Heart left ventricle (tissue), 16 donors: Measurements from ENCODE around the gene FARP1. TPM values are rescaled to one million over a fixed set of nuclear protein-coding genes. Genes with fewer than 3 reads are reported as not detected.

Experiments
- ATAC-seq, 4 donors: fragments of 200-7000 bp; cut with Tn5 transposase; one replicate each; pipeline ENCODE4 v1.9.1; 2020 to 2022; ENCODE audit warnings: moderate library complexity in 4 of 4, mild to moderate bottlenecking in 3 of 4, moderate number of reproducible peaks in 1 of 4
- DNase-seq, 5 donors: peaks; one replicate each; pipeline ENCODE4 v3.0.0-alpha.2; 2020
- H3K27ac ChIP-seq, 12 donors: fragments of 200-600 bp; sonication (generic) in 4 of 12; one replicate each; pipeline versions ENCODE4 v1.5.0 to v1.8.0; 2016 to 2022; ENCODE audit warnings: mild to moderate bottlenecking in 2 of 12
- H3K27me3 ChIP-seq, 9 donors: fragments of 200-600 bp; sonication (generic) in 2 of 9; one replicate each; pipeline versions ENCODE4 v1.5.1 to v1.8.0; 2016 to 2022; ENCODE audit warnings: mild to moderate bottlenecking in 3 of 9
- H3K36me3 ChIP-seq, 9 donors: fragments of 200-600 bp; sonication (generic) in 2 of 9; one replicate each; pipeline versions ENCODE4 v1.5.0 to v1.8.0; 2018 to 2022; ENCODE audit warnings: mild to moderate bottlenecking in 2 of 9
- H3K4me1 ChIP-seq, 12 donors: fragments of 200-600 bp; sonication (generic) in 4 of 12; one replicate each; pipeline versions ENCODE4 v1.5.0 to v1.8.0; 2016 to 2022; ENCODE audit warnings: mild to moderate bottlenecking in 3 of 12
- H3K4me3 ChIP-seq, 12 donors: fragments of 200-600 bp; sonication (generic) in 4 of 12; one replicate each; pipeline versions ENCODE4 v1.5.0 to v1.8.0; 2017 to 2022; ENCODE audit warnings: mild to moderate bottlenecking in 9 of 12, moderate library complexity in 4 of 12
- H3K9me3 ChIP-seq, 12 donors: fragments of 200-600 bp; sonication (generic) in 4 of 12; one replicate each; pipeline versions ENCODE4 v1.5.0 to v1.8.0; 2016 to 2022; ENCODE audit warnings: mild to moderate bottlenecking in 1 of 12
- CTCF ChIP-seq, 12 donors: fragments of 200-600 bp; sonication (generic) in 4 of 12; IDR thresholded peaks; one replicate each; pipeline versions ENCODE4 v1.5.0 to v1.8.0; 2018 to 2022; ENCODE audit warnings: antibody characterized with exemption in 12 of 12, mild to moderate bottlenecking in 5 of 12
- POLR2A ChIP-seq, 2 donors: fragments of 450-650 bp; IDR thresholded peaks; one replicate each; pipeline ENCODE4 v1.6.1; 2017; ENCODE audit warnings: antibody characterized with exemption in 2 of 2, mild to moderate bottlenecking in 2 of 2, moderate library complexity in 2 of 2
- WGBS, 4 donors: extraction: QIAGEN DNeasy Blood & Tissue Kit in 2 of 4; methylation state at CpG; one replicate each; pipeline versions ENCODE4 v1.1.5 to v1.1.7; 2013 to 2018; 5-methylcytosine and 5-hydroxymethylcytosine counted together
- intact Hi-C, 10 donors: fragments of 100-400 bp; cut with DNase I; formaldehyde crosslinking; loops; one replicate each; pipeline versions ENCODE4 v1.11.1 to v1.14.2; 2022
- polyA plus RNA-seq, 2 donors: library from polyadenylated mRNA; stranded (reverse); fragments of 200-250 nt; gene quantifications; one replicate each; pipeline ENCODE4 v1.2.3, GENCODE V29; 2013
- total RNA-seq, 9 donors: library from RNA; depleted of rRNA in 2 of 9; stranded (reverse); fragments of >200 nt in 2 of 9; fragmentation: NEBNext Ultra II Directional in 3 of 9; extraction: Animal tissue kit (Norgen Biotek cat#: 25700) in 3 of 9; gene quantifications; one replicate each; pipeline versions ENCODE4 v1.1.0 to v1.2.4, GENCODE V29; 2016 to 2023
- donor health status: ischemic (EF 13 %, LVEDD 7.1; RV severe dilation, severe dysfunction).
- donor health status: healthy with polysubstance abuse.
- donor health status: DM: no; HTN: yes; CAD: no.
- donor health status: DM: no; HTN: no; CAD: no.
- donor health status: ischemic (EF 25% LVEDD 6.9; RV normal size, moderate dysfunction).
- donor health status: ischemic (EF 25% LVEDD 5.7; RV mildly dilated, moderate dysfunction).
- donor health status: healthy.
- donor health status: DM: yes; HTN: yes; CAD: no.
- donor health status: ischemic (EF 35%, LVEDD 5.7; RV mildly dilated, moderate dysfunction).
- donor health status: nonischemic (EF 11% LVEDD 7.7; RV severe dilation, severe dysfunction).
- donor health status: DM: yes; HTN: yes; CAD: no.
- donor health status: PGD.
- donor health status: ischemic (EF 29% LVEDD 5.4; RV normal size, mild dysfunction).
- donor health status: nonischemic (EF 23%, LVEDD 6.1; RV moderate dilation, normal function).

Gene FARP1
- total and polyA plus RNA-seq, 11 donors: 7.7 to 51.8 (median 22.3) TPM

DNA sequence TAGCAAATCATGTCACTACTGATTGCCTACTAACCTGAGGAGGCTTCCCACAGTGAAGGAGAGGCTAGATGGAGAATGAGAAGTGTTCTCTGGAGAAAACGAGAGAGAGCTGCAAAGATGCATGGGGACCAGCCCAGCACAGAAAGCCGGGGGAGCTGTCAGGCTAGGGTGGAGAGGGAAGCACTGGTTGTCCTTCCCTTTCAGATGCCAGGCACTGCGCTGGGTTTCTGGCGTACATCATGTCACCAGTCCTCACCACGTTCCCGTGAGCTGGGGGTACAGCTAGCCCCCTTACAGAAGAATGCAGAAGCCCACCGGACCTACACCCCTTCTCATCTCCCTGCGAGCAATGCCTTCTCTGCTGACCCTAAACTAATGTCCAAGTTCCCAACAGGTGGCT, 348.0 kb downstream of the FARP1 start:
- Histone ChIP-seq H3K27ac (peak overlapping the region in 1 of 12 donors; percentile 9), H3K4me1 (peaks cover 0 to 72% (median 56%) of the 10 kb centered on the region in 12 donors), H3K9me3 (no peaks in the 10 kb centered on the region), H3K4me3 (no peak overlapping the region), H3K36me3 (no peaks in the 10 kb centered on the region), H3K27me3 (no peaks in the 10 kb centered on the region)
- intact Hi-C loops: no loop called here
- TF ChIP-seq CTCF (IDR thresholded peaks at IDR 0.05): no peak
- DNase-seq (no peak), ATAC-seq (peak in 1 of 4 donors; percentile 39)
- WGBS, 4 donors: 52 to 76% (median 68%) methylated on average over 8 of the region's 8 CpGs

DNA sequence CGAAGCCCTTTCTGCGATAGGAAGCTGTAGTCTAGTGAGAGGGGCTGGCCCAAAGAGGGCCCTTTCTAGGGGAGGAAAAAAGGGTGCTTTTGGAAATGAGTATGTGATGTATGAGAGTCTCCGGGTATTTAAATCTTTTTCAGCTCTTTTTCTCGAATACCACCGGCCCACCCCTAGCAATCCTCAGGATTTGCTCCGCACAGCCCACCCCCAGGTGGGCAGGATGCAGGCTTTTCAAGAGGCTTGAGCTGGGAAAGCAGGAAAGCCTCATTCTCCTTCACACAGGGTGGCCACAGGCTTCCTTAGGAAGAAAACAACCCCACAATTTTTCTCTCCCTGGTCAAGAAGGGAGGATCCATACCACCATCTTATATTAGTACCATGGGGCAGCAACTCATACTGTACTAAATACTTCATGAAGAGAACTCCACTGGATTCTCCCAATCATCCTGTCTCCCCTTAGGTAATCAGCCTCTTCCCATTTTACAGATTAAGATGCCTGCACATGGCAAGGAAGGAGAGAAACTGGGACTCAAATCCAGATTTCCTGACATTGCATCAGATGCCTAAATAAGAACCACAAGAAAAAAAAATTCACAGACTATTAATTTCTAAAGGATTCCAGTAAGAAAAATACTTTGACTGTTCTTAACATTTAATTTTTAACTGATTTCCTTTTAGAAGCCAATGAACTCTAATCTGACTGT, 349.6 kb downstream of the FARP1 start:
- Histone ChIP-seq H3K4me1 (peaks cover 0 to 73% (median 58%) of the 10 kb centered on the region in 12 donors), H3K27ac (peak overlapping the region in 1 of 12 donors; percentile 61), H3K36me3 (no peaks in the 10 kb centered on the region), H3K9me3 (no peaks in the 10 kb centered on the region), H3K27me3 (no peaks in the 10 kb centered on the region), H3K4me3 (no peak overlapping the region)
- ATAC-seq (no peak), DNase-seq (no peak)
- 77 to 85% (median 80%) methylated on average over 6 of the region's 6 CpGs for WGBS, 4 donors
- intact Hi-C loops: no loop called here
- TF ChIP-seq CTCF (IDR thresholded peaks at IDR 0.05) (no peak), POLR2A (IDR thresholded peaks at IDR 0.05) (no peak)

GRCh38 chr13:98493042-98493712, 350.3 kb downstream of the FARP1 start:
- Histone ChIP-seq H3K27ac (peak overlapping the region in 1 of 12 donors; percentile 61), H3K4me3 (no peak overlapping the region), H3K36me3 (peaks cover 0 to under 1% (median 0%) of the 10 kb centered on the region in 9 donors), H3K9me3 (no peaks in the 10 kb centered on the region), H3K27me3 (no peaks in the 10 kb centered on the region), H3K4me1 (peaks cover 0 to 69% (median 56%) of the 10 kb centered on the region in 12 donors)
- TF ChIP-seq CTCF (IDR thresholded peaks at IDR 0.05): no peak
- no peak for TF ChIP-seq POLR2A (IDR thresholded peaks at IDR 0.05)
- DNase-seq: no peak
- no peak for ATAC-seq
- 91 to 94% (median 93%) methylated on average over 6 of the region's 6 CpGs for WGBS, 4 donors
- intact Hi-C loops: no loop called here

- H3K9me3 ChIP-seq: no peaks in the 10 kb centered on the region
- DNase-seq (no peak), ATAC-seq (no peak)
- peak overlapping the region in 1 of 12 donors; percentile 85 for H3K27ac ChIP-seq
- H3K27me3 ChIP-seq: no peaks in the 10 kb centered on the region
- WGBS, 4 donors: 91 to 96% (median 95%) methylated on average over 13 of the region's 13 CpGs
- peaks cover 0 to 10% (median 0%) of the 10 kb centered on the region in 9 donors for H3K36me3 ChIP-seq
- no peak overlapping the region for H3K4me3 ChIP-seq
- peaks cover 0 to 55% (median 41%) of the 10 kb centered on the region in 12 donors for H3K4me1 ChIP-seq
- TF ChIP-seq CTCF (IDR thresholded peaks at IDR 0.05) (no peak), POLR2A (IDR thresholded peaks at IDR 0.05) (no peak)
- intact Hi-C loops: loop anchor here in 1 of 10 donors (5.0 kb wide), 1 partner anchor 48 kb away; no protein-coding TSS in a partner anchor
These were observed 351.9 kb downstream of the FARP1 start for GRCh38 chr13:98494769-98495168.
